GM19025 (cell line): ENCODE measurements around the gene ASXL2.
"Not testable (repeated sequence)": the region's sequence is repeated elsewhere in the genome, so short reads cannot be mapped to it uniquely, and the experiment has no call there.

Experiments used
- ATAC-seq: cut with Tn5 transposase; IDR thresholded peaks from one replicate; pipeline ENCODE4 v1.9.1; 2021; ENCODE audit warnings: mild to moderate bottlenecking, low read depth, moderate library complexity; ENCODE audit not compliant: unreplicated experiment

ASXL2 gene

GRCh38 chr2:25838152-25838756, 40.0 kb downstream of the ASXL2 start:
- no peak for ATAC-seq

- ATAC-seq, result no peak
These were observed 42.4 kb downstream of the ASXL2 start for GRCh38 chr2:25835906-25836305.

- no peak for ATAC-seq
These were observed 44.7 kb downstream of the ASXL2 start for GRCh38 chr2:25833566-25833965.

GRCh38 chr2:25832897-25833296, 45.4 kb downstream of the ASXL2 start:
- ATAC-seq, result no peak

DNA sequence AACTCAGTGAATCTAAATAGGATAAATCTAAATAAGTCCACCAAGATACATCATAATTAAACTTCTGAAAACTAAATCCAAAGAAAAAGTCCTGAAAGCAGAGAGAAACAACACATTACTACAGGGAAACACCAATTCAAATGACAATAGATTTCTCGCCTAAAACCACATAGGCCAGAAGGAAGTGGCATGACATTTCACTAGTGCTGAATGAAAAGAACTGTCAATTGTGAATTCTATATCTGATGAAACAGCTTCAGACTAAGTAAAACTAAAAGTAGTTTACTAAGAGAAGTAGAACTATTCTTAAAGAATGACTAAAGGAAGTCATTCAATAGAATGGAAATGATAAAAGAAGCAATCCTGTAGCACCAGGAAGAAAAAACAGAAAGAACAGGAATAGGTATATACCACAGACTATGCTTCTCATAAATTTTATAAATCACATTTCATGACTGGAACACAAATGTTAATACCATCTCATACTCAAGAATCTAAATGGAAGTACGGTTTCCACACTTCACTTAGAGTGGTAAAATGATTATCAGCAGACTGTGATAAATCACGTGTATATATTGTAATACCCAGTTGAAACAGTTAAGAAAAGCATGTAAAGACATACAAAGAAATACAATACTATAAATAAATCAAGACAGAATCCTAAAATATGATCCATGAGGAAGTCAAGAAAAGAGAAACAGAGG, 46.4 kb downstream of the ASXL2 start:
- no peak for ATAC-seq

- no peak for ATAC-seq
These were observed 48.5 kb downstream of the ASXL2 start for GRCh38 chr2:25829828-25830227.

DNA sequence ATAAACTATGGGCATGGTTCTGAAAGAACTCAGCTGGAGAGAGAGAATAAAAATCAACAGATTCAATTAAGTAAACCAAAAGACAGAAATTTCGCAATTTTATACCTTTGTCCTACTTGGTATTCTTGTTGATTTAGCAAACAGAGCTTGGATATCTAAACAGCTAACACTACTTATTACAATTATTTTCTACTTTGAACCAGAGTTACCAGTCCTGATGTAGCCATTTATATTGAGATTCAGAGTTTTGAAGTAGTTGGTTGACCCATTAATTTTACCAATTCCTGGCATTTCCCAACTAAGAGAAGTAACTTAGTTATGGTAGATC, 48.9 kb downstream of the ASXL2 start:
- ATAC-seq, result no peak

GRCh38 chr2:25828532-25829376, 49.5 kb downstream of the ASXL2 start:
- not testable (repeated sequence) for ATAC-seq

GRCh38 chr2:25825238-25825637, 53.0 kb downstream of the ASXL2 start:
- ATAC-seq, result no peak

- ATAC-seq, result no peak
These were observed 53.6 kb downstream of the ASXL2 start for GRCh38 chr2:25824718-25825117.

DNA sequence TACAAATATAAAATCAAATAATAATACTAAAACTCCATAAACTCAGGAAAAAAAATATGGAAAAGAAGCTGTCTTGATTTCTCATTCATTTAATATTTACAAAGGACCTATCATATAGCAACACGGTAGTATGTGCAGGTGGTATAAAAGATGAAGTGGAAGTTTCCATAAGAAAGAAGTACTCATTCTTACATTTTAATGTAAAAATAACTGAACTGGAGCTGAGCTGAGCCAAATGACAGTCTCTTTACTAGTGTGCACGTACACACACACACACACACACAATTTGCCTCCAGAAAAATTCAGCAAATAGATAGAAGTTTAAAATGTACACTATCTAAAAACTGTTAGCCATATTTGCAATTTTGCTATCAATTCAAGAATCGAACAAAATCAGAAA, 54.1 kb downstream of the ASXL2 start:
- ATAC-seq, result no peak

- ATAC-seq, result no peak
These were observed 55.8 kb downstream of the ASXL2 start for GRCh38 chr2:25822190-25823117.

DNA sequence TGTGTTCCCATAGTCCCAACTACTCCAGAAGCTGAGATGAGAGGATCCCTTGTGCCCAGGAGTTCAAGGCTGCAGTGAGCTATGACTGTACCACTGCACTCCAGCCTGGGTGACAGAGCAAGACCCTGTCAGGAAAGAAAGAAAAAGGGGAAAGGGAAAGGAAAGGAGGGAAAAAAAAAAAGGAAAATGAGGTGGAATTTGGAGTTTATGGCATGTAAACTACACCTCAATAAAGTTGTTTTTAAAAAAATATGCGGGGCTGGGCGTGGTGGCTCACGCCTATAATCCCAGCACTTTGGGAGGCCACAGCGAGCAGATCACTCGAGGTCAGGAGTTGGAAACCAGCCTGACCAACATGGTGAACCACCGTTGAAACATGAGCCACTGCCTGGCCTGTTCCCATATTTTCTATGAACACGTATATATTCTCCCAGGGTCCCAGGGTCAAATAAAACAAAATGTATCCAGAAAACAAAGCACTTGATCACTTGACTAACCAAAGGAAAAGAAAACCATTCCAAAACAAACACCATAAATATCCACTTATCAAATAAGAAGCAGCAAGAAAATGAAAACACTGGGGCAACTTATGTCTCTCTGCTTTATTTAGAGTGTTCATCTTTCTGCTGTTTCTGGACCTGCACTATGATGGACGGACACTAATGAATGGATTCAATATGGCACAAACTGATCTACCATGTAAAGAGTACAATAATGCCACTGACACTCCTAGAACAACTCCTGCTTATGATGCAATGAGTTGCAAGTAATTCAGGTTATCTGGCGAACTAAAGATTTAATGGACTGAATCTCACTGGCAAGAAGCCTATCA, 56.8 kb downstream of the ASXL2 start:
- no peak for ATAC-seq

DNA sequence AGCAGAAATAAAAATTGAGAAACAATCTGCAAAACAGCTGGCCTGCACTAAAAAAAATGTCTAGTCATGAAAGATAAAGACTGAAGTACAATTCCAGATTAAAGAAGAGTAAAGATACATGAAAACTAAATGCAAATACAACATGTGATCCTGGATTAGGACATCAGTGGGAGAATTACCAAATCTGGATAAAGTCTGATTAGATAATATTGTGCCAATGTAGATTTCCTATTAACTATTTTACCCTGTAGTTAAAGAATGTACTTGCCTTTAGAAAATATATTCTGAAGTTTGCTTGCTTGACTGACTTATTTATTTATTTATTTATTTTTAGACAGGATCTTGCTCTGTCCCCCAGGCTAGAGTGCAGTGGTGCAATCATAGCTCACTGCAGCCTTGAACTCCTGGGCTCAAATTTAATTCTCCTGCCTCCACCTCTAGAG, 58.7 kb downstream of the ASXL2 start:
- ATAC-seq, result no peak

GRCh38 chr2:25817630-25818029, 60.7 kb downstream of the ASXL2 start:
- ATAC-seq, result peak; percentile 80

- no peak for ATAC-seq
These were observed 61.3 kb downstream of the ASXL2 start for GRCh38 chr2:25817006-25817405.

GRCh38 chr2:25816249-25816648, 62.0 kb downstream of the ASXL2 start:
- no peak for ATAC-seq

- no peak for ATAC-seq
These were observed 63.6 kb downstream of the ASXL2 start for GRCh38 chr2:25814681-25815080.

DNA sequence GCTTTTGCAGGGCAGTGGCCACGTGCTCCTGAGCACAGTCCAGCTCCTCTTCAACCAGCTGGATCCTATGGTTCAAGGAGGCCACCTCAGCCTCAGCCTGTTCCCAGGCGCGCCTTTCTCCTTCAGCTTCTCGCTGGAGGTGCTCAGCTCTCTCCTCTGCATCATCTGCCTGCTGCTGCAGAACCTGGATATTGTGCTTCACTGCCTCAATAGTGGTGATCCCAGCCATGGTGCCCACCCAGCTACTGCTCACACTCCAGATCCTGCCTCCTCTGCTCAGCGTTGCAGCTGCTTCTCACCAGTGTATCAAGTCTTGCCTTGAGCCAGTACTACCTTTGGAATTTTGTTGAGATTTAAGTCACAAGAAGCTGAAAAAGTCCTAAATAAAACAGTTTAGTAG, 67.9 kb downstream of the ASXL2 start:
- ATAC-seq, result no peak

DNA sequence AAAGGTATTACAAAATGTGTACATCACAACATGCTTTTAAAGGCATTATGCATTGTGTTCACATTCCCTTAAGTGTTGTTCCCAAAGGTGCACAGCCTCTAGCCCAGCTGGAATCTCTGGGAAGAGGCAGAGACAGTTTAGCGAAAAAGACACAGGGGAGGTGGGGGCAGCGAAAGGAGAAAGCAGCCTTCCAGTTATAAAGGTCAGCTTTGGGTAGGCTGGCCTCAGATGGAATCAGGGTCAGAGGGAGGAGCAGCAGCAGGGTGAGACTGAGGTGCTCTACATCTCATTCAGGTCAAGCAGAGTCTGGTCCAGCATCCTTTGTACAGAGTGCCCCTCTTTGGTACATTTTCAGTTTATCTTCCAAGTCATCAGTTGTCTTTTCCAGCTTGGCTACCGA, 68.6 kb downstream of the ASXL2 start:
- ATAC-seq, result no peak
